Lung (tissue), 12 donors: ENCODE results near the gene PGK2. TPM values are rescaled to one million over a fixed set of nuclear protein-coding genes. Genes with fewer than 3 reads are reported as not detected.

Experiments used
- ATAC-seq: fragments of 200-7000 bp; cut with Tn5 transposase; one replicate; pipeline ENCODE4 v1.9.1; 2020; ENCODE audit warnings: moderate number of reproducible peaks; ENCODE audit not compliant: insufficient read depth, low FRiP score
- DNase-seq, 3 donors: peaks; one replicate each; pipeline ENCODE4 v3.0.0-alpha.2; 2013 to 2017
- H3K27ac ChIP-seq, 2 donors: one replicate each; pipeline ENCODE4 v1.5.1; 2013; ENCODE audit warnings: mild to moderate bottlenecking in 2 of 2, moderate library complexity in 2 of 2, control low read depth in 1 of 2, inconsistent platforms in 1 of 2, low read depth in 1 of 2, low read length in 1 of 2
- H3K27me3 ChIP-seq, 3 donors: one replicate each; pipeline ENCODE4 v1.5.1; 2013; ENCODE audit warnings: low read length in 2 of 3; ENCODE audit not compliant: control insufficient read depth in 3 of 3, insufficient read depth in 3 of 3
- H3K36me3 ChIP-seq, 4 donors: one replicate each; pipeline ENCODE4 v1.5.1; 2013; ENCODE audit warnings: low read length in 4 of 4, mild to moderate bottlenecking in 1 of 4, moderate library complexity in 1 of 4; ENCODE audit not compliant: control insufficient read depth in 4 of 4, insufficient read depth in 4 of 4
- H3K4me1 ChIP-seq, 5 donors: one replicate each; pipeline ENCODE4 v1.5.1; 2013; ENCODE audit warnings: low read length in 5 of 5, mild to moderate bottlenecking in 2 of 5, moderate library complexity in 1 of 5; ENCODE audit not compliant: control insufficient read depth in 5 of 5, insufficient read depth in 5 of 5
- H3K4me3 ChIP-seq: one replicate; pipeline ENCODE4 v1.5.1; 2013; ENCODE audit warnings: mild to moderate bottlenecking, control low read depth, moderate library complexity
- H3K9ac ChIP-seq, 2 donors: one replicate each; pipeline ENCODE4 v1.5.1; 2013; ENCODE audit warnings: low read length in 2 of 2, control low read depth in 1 of 2; ENCODE audit not compliant: insufficient read depth in 1 of 2
- H3K9me3 ChIP-seq, 4 donors: one replicate each; pipeline ENCODE4 v1.5.1; 2013; ENCODE audit warnings: low read length in 3 of 4, mild to moderate bottlenecking in 1 of 4, moderate library complexity in 1 of 4; ENCODE audit not compliant: control insufficient read depth in 4 of 4, insufficient read depth in 3 of 4
- CTCF ChIP-seq: IDR thresholded peaks from 2 replicates; pipeline ENCODE4 v1.5.1; 2012; ENCODE audit warnings: mild to moderate bottlenecking; ENCODE audit errors: control extremely low read depth, extremely low read depth
- WGBS, 2 donors: extraction: QIAGEN DNeasy Blood & Tissue Kit; methylation state at CpG; one replicate each; pipeline ENCODE4 v1.1.7; 2013; 5-methylcytosine and 5-hydroxymethylcytosine counted together
- polyA plus RNA-seq, 2 donors: library from polyadenylated mRNA; stranded (reverse); fragments of 200-250 nt; gene quantifications; one replicate each; pipeline ENCODE4 v1.2.1, GENCODE V29; 2013
- total RNA-seq, 2 donors: library from RNA; depleted of rRNA in 1 of 2; stranded (reverse); fragments of >200 nt in 1 of 2; gene quantifications; one replicate each; pipeline ENCODE4 v1.2.1, GENCODE V29; 2014 to 2021
- donor health status: control.
- donor health status: control.
- donor health status: Bipolar disorder and iron deficiency.
- donor health status: healthy.
- donor health status: DM: yes; HTN: yes; CAD: no.

PGK2 gene
- total and polyA plus RNA-seq, 4 donors: not detected

- WGBS, 2 donors: 5 to 18% methylated on average over 1 of the region's 1 CpG
- DNase-seq (no peak), ATAC-seq (no peak)
- Histone ChIP-seq H3K4me1 (no peaks in the 10 kb centered on the region), H3K27me3 (no peaks in the 10 kb centered on the region), H3K9me3 (no peaks in the 10 kb centered on the region), H3K36me3 (no peaks in the 10 kb centered on the region), H3K9ac (no peak overlapping the region), H3K4me3 (no peak overlapping the region), H3K27ac (no peak overlapping the region)
- TF ChIP-seq CTCF: no peak
These were observed 10.6 kb downstream of the PGK2 start for GRCh38 chr6:49776444-49776843.

- Histone ChIP-seq H3K27ac (no peak overlapping the region), H3K27me3 (no peaks in the 10 kb centered on the region), H3K9ac (no peak overlapping the region), H3K4me3 (no peak overlapping the region), H3K4me1 (no peaks in the 10 kb centered on the region), H3K9me3 (no peaks in the 10 kb centered on the region), H3K36me3 (no peaks in the 10 kb centered on the region)
- TF ChIP-seq CTCF: no peak
- DNase-seq (no peak), ATAC-seq (no peak)
These were observed 12.0 kb downstream of the PGK2 start for GRCh38 chr6:49775043-49775442.

GRCh38 chr6:49772285-49772684 lies 14.8 kb downstream of the PGK2 start:
- no peak for ATAC-seq
- Histone ChIP-seq H3K9ac (no peak overlapping the region), H3K27ac (no peak overlapping the region), H3K4me3 (no peak overlapping the region), H3K36me3 (no peaks in the 10 kb centered on the region), H3K9me3 (no peaks in the 10 kb centered on the region), H3K4me1 (no peaks in the 10 kb centered on the region), H3K27me3 (no peaks in the 10 kb centered on the region)
- TF ChIP-seq CTCF: no peak
- no peak for DNase-seq
- 73 to 75% methylated on average over 5 of the region's 5 CpGs for WGBS, 2 donors

GRCh38 chr6:49766762-49767161 lies 20.3 kb downstream of the PGK2 start:
- 41 to 50% methylated on average over 2 of the region's 2 CpGs for WGBS, 2 donors
- Histone ChIP-seq H3K4me1 (no peaks in the 10 kb centered on the region), H3K9ac (no peak overlapping the region), H3K27me3 (no peaks in the 10 kb centered on the region), H3K4me3 (no peak overlapping the region), H3K9me3 (no peaks in the 10 kb centered on the region), H3K36me3 (no peaks in the 10 kb centered on the region), H3K27ac (no peak overlapping the region)
- no peak for ATAC-seq
- peak in 1 of 3 donors; percentile 19 for DNase-seq
- TF ChIP-seq CTCF: no peak
